Measurements from ENCODE around the gene ACOXL.

ACOXL gene

DNA sequence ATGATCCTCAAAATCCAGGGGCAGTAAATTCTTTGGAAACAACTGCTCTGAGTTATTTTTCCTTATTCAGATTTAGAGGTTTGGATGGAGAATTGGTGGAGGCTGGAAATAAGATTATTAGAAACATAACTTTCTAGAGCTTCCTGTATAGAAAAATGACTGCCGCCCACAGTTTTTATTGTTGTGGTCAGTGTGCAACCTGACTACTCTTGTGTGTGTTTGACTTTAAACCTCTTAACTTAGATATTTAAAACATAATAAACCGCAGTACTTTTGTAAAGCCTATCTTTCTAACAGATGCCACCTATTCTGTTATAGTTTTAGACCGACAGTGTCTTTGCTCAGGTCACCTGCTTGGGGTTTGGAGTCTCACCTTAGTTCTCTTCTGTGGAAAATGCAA, 272.9 kb downstream of the ACOXL start:
- no peak overlapping the region for H3K4me3 ChIP-seq (ENCODE audit: low read depth, low read length)
- DNase-seq (ENCODE audit: low read depth): no peak
- TF ChIP-seq, protein P1, sequence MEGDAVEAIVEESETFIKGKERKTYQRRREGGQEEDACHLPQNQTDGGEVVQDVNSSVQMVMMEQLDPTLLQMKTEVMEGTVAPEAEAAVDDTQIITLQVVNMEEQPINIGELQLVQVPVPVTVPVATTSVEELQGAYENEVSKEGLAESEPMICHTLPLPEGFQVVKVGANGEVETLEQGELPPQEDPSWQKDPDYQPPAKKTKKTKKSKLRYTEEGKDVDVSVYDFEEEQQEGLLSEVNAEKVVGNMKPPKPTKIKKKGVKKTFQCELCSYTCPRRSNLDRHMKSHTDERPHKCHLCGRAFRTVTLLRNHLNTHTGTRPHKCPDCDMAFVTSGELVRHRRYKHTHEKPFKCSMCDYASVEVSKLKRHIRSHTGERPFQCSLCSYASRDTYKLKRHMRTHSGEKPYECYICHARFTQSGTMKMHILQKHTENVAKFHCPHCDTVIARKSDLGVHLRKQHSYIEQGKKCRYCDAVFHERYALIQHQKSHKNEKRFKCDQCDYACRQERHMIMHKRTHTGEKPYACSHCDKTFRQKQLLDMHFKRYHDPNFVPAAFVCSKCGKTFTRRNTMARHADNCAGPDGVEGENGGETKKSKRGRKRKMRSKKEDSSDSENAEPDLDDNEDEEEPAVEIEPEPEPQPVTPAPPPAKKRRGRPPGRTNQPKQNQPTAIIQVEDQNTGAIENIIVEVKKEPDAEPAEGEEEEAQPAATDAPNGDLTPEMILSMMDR (IDR thresholded peaks at IDR 0.05; ENCODE audit: low read depth, low read length, missing control alignments): no peak

DNA sequence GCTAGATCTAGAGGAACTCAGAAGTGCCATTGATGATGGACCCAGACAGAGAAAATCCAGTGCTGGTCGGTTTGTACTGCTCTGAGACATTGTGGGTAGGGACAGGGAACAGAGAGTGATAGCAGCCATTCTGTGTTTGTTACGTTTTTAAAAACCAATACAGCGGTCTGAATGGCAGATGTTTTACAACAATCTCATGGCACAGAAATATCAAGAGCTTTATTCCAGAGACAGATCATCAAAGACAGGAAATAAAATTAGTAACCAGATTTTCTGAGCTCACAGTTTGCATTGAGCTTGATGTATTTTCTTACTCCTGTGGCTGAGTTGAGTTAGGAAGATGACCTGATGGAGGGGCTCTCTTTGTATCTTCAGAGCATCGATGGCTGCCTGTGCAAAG, 273.4 kb downstream of the ACOXL start:
- TF ChIP-seq, protein P1 (IDR thresholded peaks at IDR 0.05; ENCODE audit: low read depth, low read length, missing control alignments): no peak
- no peak for DNase-seq (ENCODE audit: low read depth)
- no peak overlapping the region for H3K4me3 ChIP-seq (ENCODE audit: low read depth, low read length)

DNA sequence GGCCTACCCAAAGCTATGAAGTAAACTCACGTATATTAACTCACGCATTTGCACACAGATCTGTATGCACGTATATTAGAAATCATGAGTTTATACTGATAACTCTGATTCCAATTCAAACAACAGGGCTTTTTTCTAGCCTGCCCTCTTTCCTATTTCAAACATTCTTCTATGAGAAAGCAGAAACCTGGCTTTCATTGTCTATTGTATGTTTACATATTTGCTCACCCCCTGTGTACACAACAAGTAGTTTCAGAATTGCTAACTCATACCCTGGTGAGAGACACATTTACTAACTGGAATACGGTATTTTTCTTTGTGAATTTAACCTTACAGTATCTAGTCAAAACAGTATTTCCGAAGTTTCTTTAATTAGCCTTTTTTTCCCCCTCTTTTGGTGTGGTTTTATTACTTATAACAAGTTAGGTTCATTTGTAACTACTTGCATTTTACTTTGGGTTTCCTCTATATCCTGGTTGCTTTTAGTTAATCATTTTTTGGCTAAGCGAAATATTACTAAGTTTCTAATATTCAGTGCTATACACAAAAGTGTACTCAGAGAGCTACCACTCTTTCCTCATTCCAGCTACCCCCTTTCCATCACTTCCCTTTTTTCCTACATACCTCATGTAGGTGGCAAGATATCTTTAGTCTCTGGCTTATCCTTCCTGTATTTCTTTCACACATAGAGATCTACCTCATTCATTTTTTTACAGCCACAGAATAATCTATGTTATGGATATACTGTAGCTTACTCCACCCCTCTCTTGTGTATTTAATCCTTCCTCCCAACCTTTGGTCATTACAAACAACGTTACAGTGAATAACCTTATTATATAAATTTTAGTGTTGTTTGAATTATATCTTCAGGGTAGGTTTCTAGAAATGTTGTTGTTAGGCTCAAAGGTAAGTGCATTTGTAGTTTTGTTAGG, 275.6 kb downstream of the ACOXL start:
- TF ChIP-seq, protein P1 (IDR thresholded peaks at IDR 0.05; ENCODE audit: low read depth, low read length, missing control alignments): no peak
- no peak for DNase-seq (ENCODE audit: low read depth)
- no peak overlapping the region for H3K4me3 ChIP-seq (ENCODE audit: low read depth, low read length)

DNA sequence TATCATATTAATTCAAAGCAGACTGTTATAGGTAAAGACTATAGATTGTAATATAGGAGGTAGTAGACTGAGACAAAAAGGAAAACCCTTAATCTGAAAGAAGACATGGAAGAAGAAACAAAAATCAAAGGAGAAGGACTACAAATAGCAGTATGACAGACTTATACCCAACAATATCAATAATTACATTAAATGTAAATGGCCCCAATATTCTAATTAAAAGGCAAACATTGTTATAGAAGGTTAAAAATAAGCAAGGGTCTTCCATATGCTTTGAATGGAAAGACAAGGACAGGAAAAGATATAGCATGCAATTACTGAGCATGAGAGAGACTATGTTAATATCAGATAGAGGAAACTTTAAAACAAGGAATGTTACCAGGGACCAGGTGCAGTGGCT, 278.8 kb downstream of the ACOXL start:
- DNase-seq (ENCODE audit: low read depth): no peak
- TF ChIP-seq, protein P1 (IDR thresholded peaks at IDR 0.05; ENCODE audit: low read depth, low read length, missing control alignments): no peak

DNA sequence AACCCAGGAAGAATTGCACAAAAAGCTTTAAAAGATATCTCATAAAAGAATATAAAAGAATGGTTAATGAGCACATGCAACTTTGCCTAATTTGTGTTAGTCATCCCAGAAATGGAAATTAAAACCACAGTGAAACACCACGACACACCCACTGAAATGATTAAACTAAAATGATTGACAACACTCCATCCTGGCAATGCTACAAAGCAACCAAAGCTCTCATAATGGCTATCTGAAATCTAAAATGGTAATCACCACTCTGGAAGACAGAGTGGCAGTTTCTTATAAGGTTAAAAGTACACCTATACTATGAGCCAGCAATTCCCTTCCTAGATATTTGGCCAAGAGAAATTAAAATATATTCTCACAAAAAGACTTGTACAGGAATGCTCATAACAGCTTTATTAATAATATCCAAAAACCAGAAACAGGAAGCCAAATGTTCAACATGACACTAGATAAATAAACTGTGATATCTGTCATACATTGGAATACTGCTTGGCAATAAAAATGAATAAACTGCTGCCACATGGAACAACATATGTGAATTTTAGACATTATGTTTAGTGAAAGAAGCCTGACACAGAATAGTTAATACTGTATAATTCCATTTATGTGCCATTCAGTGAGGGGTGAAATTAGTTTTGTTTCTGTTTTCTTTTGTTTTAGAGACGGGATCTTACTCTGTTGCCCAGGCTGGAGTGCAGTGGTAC, 283.1 kb downstream of the ACOXL start:
- TF ChIP-seq, protein P1 (IDR thresholded peaks at IDR 0.05; ENCODE audit: low read depth, low read length, missing control alignments): no peak
- H3K4me3 ChIP-seq (ENCODE audit: low read depth, low read length): no peak overlapping the region
- DNase-seq (ENCODE audit: low read depth): no peak

More for the DNA sequence above, 278.8 kb downstream of the ACOXL start:
- H3K4me3 ChIP-seq (ENCODE audit: low read depth, low read length): no peak overlapping the region

DNA sequence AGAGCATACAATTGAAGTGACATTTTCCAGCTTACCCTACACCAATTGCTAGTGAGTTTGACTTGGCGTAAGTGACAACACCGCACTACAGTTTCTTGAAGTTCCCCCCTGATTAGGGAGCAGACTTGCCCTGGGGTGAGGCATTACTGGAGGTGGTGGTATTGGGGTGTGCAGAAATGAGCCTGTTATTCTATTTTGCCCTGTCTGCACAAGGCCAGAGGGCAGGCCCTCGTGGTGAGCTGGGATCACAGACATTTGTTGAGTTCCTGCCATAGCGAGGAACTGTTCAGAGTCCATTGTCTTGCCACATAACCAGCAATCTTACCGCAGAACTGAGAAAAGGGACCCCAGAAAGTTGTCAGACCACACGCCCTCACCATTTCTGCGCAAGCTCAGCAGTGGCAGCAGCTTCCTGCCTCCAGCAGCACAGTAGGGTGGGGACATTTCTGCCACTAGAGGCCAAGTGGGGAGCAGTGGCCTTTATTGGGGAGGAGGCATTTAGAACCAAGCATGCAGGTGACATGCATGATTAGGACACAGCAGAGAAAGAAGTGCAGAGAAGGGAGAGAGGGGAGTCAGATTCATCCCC, 284.8 kb downstream of the ACOXL start:
- no peak for DNase-seq (ENCODE audit: low read depth)
- H3K4me3 ChIP-seq (ENCODE audit: low read depth, low read length): no peak overlapping the region
- TF ChIP-seq, protein P1 (IDR thresholded peaks at IDR 0.05; ENCODE audit: low read depth, low read length, missing control alignments): no peak
